ENCODE measurements around the gene GCLM. TPM values are rescaled to one million over a fixed set of nuclear protein-coding genes. Genes with fewer than 3 reads are reported as not detected.
"Not testable (repeated sequence)": the region's sequence is repeated elsewhere in the genome, so short reads cannot be mapped to it uniquely, and the experiment has no call there.

GCLM gene
- total RNA-seq, 1 donor from 2014 or later = 11.1 TPM

DNA sequence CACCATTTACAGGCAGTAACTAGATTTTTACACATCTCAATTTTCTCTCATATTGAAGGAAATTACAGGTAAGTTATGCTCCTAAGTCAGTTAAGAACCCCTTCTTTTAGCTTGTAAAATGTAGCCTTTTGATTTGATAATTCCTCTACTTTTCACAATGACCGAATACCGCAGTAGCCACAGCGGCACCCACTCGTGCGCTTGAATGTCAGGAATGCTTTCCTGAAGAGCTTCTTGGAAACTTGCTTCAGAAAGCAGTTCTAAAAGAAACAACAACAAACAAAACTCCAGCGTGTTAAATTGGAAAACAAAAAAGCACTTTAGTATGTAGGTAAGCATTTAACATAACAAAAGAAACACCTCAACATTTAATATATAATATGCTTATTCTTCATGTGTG is 20.3 kb downstream of the GCLM start:
- DNase-seq = no peak

DNA sequence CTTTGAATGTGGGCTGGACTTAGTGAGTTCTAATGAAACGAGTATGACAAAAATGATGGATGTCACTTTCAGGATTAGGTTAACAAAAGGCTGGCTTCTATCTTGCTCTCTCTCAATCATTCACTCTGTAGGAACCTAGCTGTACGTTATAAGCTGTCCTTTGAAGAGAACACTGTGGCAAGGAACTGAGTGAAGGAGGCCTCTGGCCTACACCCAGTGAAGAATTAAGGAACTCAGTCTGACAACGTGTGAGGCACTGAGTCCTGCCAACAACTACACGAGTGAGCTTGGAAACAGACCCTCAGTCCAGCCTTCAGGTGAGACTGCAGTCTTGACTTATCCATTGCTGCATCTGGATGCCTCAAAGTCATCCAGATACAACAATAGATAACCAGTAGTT is 27.0 kb downstream of the GCLM start:
- DNase-seq = no peak

DNA sequence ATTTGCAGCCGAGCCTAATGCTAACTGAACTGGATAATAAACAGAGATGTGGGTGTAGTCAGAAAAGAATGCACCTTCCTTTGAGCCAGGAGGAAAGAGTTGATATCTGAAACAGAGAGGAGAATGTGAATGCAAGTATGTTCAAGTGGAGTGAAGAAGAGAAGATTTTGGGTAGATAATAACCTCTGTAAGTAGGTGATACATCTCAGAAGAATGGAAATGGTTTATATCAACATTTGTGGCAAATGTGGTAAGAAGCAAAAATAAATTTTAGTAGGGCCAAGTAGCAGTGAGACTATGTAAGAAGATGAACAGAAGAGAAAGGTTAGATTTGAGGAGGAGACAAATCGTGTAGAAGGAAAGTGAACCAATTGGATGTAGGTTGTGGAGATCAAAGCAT is 28.5 kb downstream of the GCLM start:
- no peak for DNase-seq

DNA sequence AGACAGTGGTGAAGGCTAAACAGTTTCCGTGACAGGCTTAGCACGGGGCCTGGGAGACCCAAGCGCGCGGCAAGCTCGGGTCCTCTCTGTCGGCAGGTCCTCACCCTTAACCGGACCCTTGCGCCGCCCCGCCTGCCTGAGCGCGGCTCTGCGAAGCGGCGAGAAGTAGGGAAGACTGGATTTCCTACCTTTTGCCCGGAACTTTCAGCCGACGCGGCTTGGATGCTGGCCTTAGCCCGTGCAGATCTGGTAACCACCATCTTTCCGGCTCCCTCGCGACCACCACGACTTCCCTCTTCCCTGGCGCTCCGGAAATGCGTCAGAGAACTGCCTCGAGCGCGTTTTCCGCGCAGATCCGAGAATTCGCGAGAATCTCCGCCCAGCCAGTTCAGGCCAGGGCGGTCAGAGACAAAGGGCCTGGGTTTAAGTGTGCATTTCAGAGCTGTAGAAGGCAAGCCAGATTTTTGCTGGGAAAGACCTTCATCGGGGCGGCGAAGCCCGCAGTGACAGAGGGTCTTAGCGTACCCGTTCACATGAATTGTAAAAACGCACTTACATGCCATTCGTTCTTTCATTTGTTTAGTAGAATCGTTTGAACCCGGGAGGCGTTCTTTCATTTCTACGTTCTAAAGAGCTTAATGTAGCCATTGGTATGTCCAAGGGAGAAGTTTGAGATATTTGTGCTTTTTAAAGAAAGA is 30.2 kb downstream of the GCLM start, which contains the start of gene DNTTIP2:
Gene DNTTIP2, minus strand, starts transcription at position 318 of the 698 bp plus-strand sequence. Its CDS starts 58 bp downstream, at position 260.
- DNase-seq = peak; percentile 99

DNA sequence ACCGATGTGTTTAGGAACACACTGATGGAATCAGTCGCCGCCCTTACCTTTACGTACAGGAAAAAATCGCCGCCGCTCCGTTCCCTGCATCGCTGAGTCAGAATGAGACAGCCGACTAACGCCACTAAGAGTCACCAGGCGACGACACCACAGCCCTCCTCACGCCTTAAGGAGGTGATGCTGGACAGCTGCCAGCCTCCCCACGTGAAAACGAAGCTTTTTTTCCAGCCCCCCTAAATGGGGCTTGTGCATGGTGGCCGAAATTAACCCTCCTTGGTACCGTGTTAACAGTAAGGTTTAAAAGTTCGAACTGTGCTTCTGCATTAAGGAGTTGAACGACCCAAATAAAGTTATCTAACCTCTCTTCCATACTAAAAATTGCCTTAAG is 30.7 kb downstream of the GCLM start:
- DNase-seq = peak; percentile 28

DNA sequence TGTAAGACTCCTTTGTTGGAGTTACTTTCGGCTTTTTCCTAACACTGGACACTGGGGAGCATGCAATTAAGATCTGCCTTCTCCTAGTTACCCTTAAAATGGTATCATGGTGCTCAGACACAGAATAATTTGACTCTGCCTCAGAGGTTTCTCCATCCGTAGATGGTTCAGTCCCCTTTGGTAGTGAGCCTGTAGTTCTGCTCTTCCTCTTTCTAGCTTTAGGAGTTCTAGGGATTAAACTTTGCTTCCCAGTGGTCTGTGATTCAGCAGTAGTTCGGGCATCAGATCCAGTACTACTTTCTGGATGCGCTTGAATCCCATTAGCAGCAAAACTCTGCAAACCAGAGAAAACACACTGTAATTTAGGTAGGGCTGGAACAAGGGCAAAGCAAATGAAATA is 31.7 kb downstream of the GCLM start:
- no peak for DNase-seq

DNA sequence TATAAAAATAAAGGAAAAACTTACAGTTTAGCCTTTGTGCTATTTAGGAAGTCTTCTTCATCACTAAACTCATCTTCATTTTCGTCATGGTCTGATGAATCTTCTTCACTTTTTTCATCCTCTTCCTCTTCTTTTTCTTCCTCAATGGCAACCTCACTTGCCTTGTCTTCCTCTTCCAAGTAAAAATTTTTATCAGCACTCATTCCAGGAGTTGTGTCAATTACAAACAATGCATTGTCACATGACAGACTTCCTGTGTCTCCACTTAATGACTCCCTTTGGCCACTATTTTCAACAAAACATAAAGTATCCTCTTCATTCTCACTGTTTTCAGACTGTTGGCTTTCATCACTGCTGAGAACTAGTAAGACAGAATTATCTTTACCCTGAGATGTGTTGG is 33.0 kb downstream of the GCLM start:
- no peak for DNase-seq

DNA sequence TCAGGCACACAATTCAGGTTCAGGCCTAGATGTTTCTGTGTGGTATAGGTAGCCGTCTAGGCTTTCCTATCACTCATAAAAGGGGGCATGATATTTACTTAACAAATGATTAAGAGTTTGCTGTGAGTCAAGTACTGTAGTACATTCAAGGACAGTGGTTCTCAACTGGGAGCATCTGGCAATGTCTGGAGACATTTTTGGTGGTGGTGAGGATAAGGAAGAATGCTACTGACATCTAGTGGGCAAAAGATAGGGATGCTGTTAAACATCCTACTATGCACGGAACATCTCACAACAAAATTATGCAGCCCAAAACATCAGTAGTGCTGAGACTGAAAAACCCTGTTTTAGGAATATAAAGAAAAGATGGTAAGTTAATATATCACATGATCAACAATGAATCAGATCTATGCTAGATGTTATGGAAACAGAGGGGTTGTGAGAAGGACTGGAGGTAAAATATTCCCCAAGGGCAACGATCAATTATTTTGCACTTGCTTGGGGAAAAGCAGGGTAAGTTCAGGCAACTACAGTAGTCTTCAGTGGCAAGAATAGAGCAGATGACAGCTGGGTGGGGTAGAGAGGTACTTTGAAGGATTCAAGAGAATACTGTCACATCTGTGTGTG is 35.1 kb downstream of the GCLM start:
- peak; percentile 8 for DNase-seq

DNA sequence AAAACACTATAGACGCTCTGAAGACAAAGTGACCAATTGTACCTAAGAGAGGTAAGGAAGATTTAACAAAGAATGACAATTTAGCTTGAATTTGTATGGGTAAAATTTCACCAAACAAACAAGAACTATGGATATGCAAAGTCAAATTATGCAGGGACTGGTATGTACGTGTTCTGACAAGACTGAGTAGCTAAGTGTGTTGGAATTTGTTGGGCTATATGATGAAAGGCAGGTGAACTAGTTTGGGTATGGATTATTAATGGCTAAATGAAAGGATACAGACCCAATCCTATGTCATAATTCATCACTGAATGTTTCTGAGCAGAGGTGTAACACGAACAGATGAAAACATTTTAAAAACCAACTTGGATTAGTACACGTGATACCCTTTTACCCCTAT is 37.9 kb downstream of the GCLM start:
- DNase-seq = no peak

DNA sequence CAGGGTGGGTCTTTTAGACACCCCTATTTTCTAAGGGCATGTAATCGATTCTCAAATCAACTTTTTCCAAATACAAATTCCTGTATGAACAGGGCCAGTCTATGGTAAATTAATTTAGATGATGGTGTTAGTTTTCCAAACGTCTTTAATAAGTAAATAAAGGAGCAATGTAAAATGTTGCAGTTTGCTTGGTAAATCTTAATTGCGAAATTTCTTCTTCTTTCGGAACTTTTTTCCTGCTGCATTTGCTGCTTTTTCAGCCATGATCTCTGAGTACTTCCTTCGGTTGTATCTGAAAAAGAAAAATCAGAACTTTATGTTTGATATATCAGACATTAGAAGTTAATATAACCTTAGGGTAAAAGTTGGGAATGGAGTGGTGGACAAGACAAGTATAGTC is 39.6 kb downstream of the GCLM start:
- DNase-seq = no peak

DNA sequence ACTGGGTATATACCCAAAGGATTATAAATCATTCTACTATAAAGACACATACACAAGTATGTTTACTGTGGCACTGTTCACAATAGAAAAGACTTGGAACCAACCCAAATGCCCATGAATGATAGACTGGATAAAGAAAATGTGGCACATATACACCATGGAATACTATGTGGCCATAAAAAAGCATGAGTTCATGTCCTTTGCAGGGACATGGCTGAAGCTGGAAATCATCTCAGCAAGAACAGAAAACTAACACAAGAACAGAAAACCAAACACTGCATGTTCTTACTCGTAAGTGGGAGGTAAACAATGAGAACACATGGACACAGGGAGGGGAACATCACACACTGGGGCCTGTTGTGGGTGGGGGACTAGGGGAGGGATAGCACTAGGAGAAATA is 40.7 kb downstream of the GCLM start:
- not testable (repeated sequence) for DNase-seq

DNA sequence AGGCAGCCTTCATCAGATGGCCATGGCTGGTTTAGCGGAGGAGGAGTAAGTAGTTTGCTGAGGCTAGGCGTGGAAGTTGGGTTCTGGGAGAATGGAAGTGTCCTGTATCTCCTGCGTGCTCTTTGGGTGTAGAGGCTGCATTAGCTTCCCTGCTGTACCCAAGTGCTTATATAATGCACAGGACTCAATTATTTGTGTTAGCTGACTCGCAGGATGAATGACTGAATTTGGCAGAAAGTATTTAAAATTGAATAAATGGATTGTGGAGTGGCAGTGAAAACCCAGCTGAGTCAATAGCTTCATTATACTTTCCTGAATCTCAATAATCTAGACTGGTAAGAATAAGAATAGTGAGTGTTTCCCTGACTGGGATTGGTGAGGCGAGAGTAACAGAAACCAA is 44.0 kb downstream of the GCLM start:
- no peak for DNase-seq

DNA sequence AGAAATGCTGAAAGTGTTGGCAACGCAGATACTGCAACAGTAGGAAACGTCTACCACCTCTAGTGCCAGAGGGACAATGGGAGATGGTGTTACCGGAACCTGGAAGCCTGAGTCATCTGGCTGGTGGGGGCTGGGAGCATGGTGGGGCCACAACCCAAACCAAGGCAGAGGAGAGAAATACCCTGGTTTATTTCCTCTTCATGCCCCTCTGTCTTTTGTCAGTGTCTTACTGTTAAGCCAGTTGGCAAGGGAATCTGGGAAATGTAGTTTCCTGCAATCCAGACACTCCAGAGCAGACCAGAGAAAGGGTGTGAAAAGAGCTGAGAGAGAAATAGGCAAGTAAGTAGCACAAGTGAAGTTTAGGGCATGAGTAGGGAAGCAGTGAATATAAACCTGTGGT is 45.1 kb downstream of the GCLM start:
- no peak for DNase-seq

DNA sequence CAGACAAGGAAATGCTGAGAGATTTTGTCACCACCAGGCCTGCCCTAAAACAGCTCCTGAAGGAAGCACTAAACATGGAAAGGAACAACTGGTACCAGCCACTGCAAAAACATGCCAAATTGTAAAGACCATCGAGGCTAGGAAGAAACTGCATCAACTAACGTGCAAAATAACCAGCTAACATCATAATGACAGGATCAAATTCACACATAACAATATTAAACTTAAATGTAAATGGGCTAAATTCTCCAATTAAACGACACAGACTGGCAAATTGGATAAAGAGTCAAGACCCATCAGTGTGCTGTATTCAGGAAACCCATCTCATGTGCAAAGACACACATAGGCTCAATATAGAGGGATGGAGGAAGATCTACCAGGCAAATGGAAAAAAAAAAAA is 51.6 kb downstream of the GCLM start:
- DNase-seq = not testable (repeated sequence)

DNA sequence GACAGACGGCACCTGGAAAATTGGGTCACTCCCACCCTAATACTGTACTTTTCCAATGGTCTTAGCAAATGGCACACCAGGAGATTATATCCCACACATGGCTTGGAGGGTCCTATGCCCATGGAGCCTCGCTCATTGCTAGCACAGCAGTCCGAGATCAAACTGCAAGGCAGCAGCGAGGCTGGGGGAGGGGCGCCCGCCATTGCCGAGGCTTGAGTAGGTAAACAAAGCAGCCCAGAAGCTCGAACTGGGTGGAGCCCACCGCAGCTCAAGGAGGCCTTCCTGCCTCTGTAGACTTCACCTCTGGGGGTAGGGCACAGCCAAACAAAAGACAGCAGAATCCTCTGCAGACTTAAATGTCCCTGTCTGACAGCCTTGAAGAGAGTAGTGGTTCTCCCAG is 53.2 kb downstream of the GCLM start:
- DNase-seq = not testable (repeated sequence)

DNA sequence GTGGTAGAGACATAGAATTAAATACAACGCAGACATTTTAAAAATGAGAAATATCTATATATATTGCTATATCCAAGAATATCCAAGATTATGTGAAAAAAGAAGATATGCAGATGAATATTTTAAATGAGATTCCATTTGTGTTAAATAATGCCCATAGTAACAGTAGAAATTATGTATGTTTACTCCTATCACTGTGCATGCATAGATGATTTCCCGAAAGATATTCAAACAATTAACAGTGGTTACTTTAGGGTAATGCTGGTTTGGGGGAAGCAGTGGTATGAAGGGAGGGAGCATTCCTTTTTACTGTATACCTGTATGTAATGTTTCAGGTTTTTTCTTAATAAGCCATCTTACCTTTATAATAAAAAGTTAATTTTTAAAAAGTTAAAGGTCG is 55.3 kb downstream of the GCLM start:
- no peak for DNase-seq

DNA sequence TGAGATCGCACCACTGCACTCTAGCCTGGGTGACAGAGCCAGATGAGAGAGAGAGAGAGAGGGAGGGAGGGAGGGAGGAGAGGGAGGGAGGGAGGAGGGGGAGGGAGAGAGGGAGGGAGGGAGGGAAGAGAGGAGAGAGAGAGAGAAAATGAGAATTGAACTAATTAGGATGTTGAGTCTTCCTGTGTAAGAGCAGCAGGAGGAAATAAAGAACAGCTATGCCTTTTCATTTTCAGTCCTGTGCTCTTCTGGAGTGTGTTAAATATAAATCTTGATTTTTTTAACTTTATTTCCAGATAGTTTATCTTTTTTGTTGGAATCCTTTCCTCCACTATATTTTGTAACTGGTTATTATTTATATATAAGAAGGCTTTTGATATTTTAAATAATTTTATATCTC is 57.4 kb downstream of the GCLM start:
- no peak for DNase-seq

DNA sequence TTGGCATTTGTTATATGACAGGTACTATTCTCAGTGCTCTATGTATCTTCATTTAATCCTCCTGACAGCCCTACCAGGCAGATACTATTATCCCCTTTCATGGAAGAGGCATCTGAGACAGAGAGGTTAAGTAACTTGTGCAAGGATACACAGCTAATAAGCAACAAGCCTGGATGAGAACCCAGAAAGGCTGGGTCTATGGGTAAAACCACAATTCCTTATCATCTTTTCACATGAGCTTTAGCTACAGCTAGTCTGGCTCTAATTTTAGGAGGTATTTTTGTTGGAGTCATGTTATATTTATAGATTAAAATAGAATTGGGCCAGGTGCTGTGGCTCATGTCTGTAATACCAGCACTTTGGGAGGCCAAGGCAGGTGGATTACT is 57.9 kb downstream of the GCLM start:
- DNase-seq = no peak

DNA sequence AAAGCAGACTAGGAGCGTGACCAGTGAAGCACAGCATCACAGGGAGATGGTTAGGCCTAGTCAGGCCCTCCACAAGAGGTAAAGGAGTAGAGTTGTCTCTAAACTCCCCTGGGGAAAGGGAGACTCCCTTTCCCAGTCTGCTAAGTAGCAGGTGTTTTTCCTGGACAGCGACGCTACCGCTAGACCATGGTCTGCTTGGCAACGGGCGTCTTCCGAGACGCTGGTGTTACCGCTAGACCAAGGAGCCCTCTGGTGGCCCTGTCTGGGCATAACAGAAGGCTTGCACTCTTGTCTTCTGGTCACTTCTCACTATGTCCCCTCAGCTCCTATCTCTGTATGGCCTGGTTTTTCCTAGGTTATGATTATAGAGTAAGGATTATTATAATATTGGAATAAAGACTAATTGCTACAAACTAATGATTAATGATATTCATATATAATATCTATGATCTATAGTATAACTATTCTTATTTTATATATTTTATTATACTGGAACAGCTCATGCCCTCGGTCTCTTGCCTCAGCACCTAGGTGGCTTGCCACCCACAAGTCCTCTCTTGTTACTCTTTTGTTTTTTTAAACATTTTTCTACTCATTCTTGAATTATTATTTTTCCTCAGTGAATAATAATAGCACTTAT is 58.4 kb downstream of the GCLM start:
- peak; percentile 70 for DNase-seq

DNA sequence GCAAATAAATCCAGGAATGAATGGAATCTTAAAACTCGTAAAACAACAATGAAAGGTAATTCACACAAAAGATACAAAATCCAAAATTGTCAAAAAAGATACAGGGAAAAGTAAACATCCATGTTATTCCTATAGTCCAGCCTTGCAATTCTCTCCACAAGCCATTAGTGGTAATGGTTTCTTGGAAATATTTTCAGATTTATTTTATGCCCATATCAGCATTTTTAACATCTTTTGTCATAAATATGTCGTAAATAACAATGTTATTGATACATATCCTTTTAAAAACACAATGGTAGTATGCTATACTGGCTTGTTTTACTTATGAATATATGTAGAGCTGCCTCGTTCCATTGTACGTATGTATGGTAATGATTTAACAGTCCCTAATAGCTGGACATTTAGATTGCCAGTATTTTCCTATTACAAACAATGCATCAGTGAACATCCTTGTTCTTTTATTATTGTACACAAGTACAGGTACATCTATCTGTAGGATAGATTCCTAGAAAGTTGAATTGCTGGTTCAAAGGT is 60.8 kb downstream of the GCLM start:
- DNase-seq = no peak

DNA sequence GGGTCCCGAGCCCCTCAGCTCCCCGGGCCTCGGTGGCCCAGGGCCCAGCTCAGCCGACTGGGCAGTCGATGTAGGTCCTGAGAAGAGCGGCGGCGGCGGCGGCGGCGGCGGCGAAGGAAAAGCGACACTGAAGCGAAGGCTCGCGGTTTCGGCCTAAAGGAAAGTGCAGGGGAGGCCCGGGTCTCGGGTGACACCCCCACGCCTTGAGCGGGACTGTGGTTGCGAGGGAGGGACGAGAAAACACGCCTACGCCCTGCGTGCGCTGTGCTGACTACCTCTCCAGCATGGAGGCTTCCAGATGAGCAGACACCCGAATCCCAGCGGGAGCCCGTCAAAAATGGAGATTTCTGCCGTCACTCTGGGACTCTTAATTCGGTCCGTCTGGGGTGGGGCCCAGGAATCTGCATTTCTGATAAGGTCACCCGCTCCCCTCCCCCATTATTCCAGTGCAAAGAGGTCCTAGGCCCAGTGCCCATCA is 61.4 kb downstream of the GCLM start:
- DNase-seq = peak; percentile 84

DNA sequence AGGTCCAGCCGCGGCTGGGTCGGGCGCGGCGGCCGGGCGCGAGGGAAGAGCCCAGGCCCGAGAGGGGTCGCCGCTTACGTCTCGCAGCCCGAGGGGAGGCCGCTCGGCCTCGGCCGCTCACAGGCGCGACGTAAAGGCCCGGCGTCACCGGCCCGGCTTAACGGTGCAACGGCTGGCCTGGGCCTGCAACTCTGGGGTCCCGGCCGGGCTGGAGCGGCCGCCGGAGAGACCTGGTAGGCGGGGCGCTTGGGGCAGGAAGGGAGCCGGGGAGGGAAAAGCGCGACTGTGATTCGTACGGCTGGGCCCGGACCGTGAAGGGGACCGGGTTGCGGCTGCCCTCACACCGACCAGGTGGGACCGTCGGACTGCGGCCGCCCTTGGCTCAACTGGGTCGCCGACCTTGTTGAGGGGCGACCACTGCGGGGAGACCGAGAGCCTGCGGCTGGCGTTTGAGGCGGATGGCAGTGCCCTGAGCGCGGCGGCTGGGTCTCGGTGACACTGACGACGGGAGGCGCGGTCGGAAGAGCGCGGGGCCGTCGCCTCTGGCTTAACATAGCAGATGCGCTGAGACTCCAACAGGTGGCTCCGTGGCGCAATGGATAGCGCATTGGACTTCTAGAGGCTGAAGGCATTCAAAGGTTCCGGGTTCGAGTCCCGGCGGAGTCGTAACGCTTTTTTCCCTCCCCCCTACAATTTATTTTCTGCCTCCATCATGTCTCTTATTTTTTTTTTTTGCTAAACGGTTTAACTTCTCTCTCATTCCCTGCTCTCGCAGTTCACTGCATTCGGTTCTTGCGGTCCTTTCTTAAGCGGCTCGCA is 62.0 kb downstream of the GCLM start:
- DNase-seq = peak; percentile 98

All from tongue (tissue), 2 donors.